HG02588 (cell line): ENCODE data around the gene CD2AP.
"Not testable (repeated sequence)": the region's sequence is repeated elsewhere in the genome, so short reads cannot be mapped to it uniquely, and the experiment has no call there.

Source experiments
- ATAC-seq: cut with Tn5 transposase; IDR thresholded peaks from one replicate; pipeline ENCODE4 v1.9.1; 2021; ENCODE audit warnings: mild to moderate bottlenecking, moderate library complexity; ENCODE audit not compliant: unreplicated experiment

Gene CD2AP

DNA sequence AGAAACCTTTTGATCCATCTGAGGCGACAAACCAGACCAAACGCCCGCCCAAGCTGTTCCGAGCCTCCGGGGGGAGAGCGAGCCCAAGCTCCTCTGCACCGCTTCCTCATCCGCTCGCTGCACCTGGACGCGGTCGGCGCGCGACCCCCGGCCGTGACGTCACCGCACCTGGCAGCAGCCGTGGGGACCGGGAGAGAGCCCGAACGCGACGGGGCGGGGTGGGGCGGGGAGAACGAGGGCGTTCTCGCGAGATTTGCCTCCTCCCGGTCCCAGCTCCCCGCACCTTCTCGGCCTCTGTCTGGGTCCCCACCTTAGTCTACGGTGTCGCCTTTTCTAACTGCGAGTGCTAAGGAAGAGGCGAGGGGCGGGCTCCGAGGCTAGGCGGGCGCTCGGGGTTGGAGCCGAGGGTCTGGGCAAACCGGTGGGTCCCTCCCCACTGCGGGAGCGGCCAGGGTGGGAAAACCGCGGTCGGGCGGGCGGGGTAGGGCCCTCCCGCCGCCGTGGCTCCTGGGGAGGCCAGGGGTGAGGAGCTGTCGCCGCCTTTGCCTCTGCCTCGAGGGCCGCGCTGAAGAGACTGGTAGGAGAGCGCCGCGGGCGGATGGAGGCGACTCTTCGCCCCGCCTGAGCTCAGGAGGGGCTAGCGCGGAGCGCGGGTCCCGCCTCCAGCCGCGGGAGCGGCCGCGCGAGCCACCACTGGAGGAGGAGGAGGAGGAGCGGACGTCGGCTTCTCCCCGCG, at the start of gene CD2AP:
TSS of gene CD2AP (plus strand) at position 293 of the 736 bp plus-strand sequence. CDS start 456 bp downstream, outside the sequence.
- ATAC-seq = peak; percentile 82

DNA sequence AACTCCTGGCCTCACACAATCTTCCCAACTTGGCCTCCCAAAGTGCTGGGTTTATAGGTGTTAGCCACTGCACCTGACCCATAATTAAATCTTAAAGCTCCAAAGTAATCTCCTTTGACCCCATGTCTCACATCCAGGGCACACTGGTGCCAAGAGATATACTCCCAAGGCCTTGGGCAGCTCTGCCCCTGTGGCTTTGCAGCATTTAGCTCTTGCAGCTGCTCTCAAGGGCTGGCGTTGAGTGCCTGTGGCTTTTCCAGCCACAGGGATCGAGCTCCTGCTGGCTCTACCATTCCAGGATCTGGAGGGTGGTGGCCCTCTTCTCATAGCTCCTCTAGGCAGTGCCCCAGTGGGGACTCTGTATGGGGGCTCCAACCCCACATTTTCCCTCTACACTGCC, 49.3 kb upstream of the CD2AP start:
- ATAC-seq = no peak

DNA sequence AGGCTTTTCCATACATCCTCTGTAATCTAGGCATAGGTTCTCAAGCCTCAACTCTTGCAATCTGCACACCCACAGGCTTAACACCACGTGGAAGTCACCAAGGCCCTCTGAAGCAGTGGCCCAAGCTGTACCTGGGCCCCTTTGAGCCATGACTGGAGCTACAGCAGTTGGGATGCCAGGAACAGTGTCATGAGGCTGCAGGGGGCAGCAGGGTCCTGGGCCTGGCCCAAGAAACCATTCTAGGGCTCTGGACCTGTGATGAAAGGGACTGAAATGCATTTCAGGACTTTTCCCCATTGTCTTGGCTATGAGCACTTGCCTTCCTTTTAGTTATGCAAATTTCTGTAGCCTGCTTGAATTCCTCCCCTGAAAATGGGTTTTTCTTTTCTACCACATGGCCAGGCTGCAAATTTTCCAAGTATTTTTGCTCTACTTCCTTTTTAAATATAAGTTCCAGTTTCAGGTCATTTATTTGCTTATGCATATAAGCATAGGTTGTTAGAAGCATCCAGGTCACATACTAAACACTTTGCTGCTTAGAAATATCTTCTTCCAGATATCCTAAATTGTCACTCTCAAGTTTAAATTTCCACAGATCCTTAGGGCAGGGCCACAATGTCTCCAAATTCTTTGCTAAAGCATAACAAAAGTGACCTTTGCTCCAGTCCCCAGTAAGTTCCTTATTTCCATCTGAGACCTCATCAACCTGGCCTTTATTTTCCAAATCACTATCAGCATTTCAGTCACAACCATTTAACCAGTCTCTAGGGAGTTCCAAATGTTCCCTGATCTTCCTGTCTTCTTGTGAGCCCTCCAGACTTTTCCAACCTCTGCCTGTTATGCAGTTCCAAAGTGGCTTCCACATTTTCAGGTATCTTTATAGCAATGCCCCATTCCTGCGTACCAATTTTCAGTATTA, 48.6 kb upstream of the CD2AP start:
- ATAC-seq = no peak

- no peak for ATAC-seq
These were observed 43.0 kb upstream of the CD2AP start for GRCh38 chr6:47434372-47435253.

- ATAC-seq = no peak
These were observed 42.4 kb upstream of the CD2AP start for GRCh38 chr6:47435254-47435612.

DNA sequence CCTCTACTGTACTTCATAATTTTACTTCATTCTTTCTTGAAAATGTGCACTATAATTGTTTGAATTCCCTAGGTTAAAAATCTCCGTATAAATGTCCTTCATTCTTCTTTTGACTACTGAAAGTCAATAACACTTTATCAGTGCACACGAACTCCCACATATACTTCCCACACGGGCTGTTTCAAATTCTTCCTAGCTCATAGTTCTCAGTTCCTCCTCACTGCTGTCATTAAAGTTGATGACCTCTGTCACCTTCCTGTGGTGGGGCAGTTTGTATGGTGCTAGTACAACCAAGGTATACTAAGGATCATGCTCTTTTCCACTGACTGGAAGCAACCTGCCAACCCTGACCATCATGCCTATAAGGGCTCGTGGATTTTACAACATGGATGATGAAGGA, 40.0 kb upstream of the CD2AP start:
- ATAC-seq = peak; percentile 69

GRCh38 chr6:47438481-47439347, 38.9 kb upstream of the CD2AP start:
- peak; percentile 72 for ATAC-seq

DNA sequence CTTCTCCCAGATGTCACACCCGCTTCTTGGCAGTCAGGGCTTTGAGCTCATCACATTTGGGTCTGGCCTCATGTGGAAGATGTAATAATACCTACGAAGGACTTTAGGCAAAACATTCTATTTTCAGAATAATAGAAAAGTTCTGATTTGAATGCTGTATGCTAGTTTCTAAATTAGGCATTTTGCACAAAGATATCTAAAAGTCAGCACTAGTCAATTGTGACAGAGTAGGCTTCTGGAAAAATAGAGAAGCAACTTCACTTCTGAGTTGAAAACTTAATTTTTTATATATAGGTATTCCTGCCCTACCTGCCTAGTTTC, 38.3 kb upstream of the CD2AP start:
- ATAC-seq = peak; percentile 40

- ATAC-seq = peak; percentile 45
These were observed 36.9 kb upstream of the CD2AP start for GRCh38 chr6:47440719-47441118.

GRCh38 chr6:47444964-47445363, 32.6 kb upstream of the CD2AP start:
- ATAC-seq = not testable (repeated sequence)

DNA sequence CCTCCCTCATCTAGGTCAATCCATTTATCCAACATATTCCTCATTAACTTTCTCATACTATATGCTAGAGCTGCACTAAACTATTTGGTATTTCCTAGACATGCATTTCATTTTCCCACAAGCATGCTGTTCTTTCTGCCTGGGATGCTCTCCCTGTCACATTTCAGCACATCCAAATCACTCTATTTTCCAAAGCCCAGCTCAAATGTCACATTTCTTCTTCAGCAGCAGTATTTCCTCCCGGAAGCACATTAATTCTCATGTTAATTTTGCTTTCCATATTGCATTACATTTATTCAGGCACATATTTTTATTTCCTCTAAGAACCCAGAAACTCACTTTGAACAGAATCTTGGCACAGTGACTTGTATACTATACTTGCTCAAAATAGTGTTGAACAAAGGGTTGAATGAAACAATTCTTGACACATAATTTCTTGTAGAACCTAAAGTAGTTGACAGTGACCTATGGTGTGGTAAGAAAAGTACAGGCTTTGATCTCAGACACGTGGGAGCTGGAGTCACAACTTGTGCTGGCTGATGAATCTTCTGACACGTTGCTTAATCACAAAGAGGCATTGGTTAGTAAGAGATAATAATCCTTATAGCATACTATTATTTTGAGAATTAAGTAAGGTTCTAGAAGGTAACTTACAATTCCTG, 30.8 kb upstream of the CD2AP start:
- ATAC-seq = no peak

- no peak for ATAC-seq
These were observed 29.9 kb upstream of the CD2AP start for GRCh38 chr6:47447722-47448121.

- ATAC-seq = no peak
These were observed 26.4 kb upstream of the CD2AP start for GRCh38 chr6:47451162-47451561.

DNA sequence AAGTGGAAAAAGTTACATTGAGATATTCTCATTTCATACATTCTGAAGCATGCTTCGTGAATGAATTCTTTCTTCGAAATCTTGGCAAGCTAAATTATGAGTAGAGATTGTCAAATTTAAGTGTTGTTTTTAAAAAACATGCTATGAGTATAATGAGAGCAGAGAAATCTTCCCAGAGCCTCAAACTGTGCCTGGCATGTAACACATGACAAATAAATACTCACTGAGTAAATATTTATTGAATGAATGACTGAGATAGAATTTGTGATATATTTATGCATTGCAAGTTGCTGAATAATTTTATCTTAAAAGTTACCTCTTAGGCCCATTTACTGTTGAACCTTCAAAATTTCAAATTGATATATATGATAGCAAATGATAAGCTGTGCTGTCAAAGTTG, 24.7 kb upstream of the CD2AP start:
- no peak for ATAC-seq

GRCh38 chr6:47453372-47453936, 24.1 kb upstream of the CD2AP start:
- ATAC-seq = no peak

DNA sequence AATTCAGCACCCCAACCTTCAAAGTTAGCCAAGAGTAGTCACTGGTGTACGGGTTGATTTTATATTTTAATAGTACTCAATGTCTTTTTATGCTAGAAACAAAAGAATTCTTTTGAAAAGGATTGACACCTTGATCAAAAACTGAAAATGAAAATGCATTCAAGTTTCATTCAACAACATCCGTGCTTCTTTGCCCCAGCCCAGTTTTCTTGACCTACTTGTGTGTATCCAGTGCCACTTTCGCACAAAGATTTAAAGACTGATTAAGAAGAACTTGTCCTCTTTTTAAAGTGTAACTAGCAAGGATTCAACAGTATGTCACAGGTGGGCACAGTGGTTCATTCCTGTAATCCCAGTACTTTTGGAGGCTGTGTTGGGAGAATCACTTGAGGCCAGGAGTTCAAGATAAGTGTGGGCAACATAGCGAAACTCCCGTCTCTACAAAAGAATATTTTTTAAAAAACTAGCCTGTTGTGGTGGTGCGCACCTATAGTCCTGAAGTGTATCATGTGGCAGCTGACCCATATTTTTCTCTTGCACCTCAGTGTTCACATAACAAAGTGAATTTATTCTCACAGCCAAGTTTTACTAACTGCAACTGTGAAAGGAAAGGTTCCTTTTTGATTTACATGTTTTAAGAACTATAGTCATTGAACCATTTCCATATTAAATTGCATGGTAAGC, 22.7 kb upstream of the CD2AP start:
- no peak for ATAC-seq

DNA sequence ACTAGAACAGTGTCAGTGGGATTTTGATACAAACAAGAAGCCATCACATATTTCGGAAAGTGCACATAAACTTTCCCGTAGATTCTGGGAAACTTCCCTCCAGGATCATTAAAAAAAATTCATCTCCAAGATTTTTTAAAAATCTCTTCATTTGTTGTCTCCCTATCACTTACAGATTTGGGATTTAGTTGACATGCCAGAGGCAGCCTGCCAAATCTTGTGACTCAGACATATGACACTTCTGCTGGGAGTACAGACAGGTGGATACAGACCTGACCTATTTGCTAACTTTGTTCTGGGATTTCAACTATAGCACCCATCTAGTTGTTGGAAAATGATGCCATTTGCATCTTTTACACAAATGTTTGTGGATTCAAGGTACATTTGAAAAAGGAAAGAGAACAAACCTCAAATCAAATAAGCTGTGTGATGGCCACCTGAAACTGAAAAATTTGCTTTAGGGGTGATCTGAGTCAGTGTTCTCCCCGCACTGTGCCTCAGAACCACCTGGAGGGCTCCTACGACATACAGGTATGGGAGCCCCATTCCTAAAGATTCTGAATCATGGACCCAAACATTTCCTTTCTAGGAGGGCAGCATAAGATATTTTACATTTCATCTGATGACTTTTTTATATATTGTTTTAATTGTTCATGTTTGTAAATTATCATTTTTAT, 21.9 kb upstream of the CD2AP start:
- no peak for ATAC-seq

- ATAC-seq = no peak
These were observed 21.0 kb upstream of the CD2AP start for GRCh38 chr6:47456536-47456975.
